DND-41 (cell line): ENCODE measurements around the gene EXOSC7.

Experiments used
- CTCF ChIP-seq: IDR thresholded peaks from 2 replicates; pipeline ENCODE4 v1.5.1; 2012; ENCODE audit warnings: borderline replicate concordance, low read length, moderate library complexity, mild to moderate bottlenecking; ENCODE audit not compliant: poor library complexity, severe bottlenecking; ENCODE audit errors: extremely low read depth
- EZH2 ChIP-seq: IDR thresholded peaks from 3 replicates; pipeline ENCODE4 v1.6.1; 2012; ENCODE audit warnings: borderline replicate concordance, low read depth, mild to moderate bottlenecking, moderate library complexity, low read length, inconsistent platforms; ENCODE audit not compliant: severe bottlenecking

DNA sequence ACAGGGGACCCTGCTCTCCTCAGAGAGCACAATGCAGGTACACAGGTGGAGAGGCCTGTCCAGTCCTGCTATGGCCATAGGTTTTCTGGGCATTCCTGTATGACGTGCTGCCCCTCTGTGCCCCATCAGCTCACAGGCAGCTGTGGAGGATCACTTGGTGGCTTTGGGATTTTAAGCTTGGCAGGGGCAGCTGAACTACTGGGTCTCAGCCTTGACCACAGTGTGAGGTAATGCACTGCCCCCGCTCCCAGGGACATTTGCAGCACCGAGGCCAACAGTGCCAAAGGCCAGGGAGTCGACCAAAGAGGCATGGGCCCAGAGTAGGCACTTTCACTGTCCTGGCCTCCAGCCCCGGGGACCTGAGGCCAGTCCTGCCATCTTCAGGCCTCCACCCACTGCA lies 46.3 kb upstream of the EXOSC7 start:
- no peak for TF ChIP-seq CTCF
- no peak for TF ChIP-seq EZH2
